ENCODE measurements around the gene ITGA3. TPM values are rescaled to one million over a fixed set of nuclear protein-coding genes. Genes with fewer than 3 reads are reported as not detected.
"Not testable (repeated sequence)": the region's sequence is repeated elsewhere in the genome, so short reads cannot be mapped to it uniquely, and the experiment has no call there.

The ITGA3 gene
- total RNA-seq, 4 donors from 2014 or later: 145 to 246 (median 172) TPM

DNA sequence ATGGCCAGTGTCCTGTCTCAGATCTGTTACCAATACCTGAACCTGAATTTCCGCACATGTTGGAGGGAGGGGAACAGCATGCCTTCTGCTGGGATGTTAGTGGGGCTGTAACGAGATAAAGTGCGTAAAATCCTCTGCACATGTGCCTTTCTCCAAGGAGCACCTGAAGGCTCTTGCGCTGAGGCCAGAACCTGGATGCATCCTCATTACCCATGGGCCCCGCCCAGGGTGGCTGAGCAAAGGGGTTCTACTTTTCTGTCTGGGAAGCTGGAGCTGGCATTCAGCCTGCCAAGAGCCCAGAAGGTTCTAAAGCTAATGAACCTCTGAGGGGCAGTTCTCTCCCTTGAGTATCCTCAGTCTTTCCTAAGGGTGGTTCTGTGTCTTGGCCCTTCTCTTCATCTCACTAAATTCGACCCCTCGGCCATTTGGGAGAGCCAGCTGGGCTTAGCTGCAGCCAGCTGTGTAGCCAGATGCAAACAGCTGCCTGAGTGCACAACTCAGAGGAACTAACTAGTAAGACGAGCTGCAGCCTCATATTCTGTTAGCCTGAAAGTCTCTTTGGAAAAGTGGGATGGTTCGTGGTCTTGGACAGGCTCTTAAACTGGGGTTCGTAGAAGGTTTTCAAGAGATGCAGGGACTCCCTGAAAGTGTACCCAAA is 2.5 kb downstream of the ITGA3 start:
- H3K4me3 ChIP-seq (replicated peaks in 1 of 3): no peak overlapping the region
- H3K4me1 ChIP-seq: peaks cover 51 to 77% of the 10 kb centered on the region in 2 donors
- whole genome bisulfite sequencing, 2 donors: 81 to 84% methylated on average over 10 of the region's 10 CpGs
- DNase-seq: no peak
- TF ChIP-seq, protein P1, sequence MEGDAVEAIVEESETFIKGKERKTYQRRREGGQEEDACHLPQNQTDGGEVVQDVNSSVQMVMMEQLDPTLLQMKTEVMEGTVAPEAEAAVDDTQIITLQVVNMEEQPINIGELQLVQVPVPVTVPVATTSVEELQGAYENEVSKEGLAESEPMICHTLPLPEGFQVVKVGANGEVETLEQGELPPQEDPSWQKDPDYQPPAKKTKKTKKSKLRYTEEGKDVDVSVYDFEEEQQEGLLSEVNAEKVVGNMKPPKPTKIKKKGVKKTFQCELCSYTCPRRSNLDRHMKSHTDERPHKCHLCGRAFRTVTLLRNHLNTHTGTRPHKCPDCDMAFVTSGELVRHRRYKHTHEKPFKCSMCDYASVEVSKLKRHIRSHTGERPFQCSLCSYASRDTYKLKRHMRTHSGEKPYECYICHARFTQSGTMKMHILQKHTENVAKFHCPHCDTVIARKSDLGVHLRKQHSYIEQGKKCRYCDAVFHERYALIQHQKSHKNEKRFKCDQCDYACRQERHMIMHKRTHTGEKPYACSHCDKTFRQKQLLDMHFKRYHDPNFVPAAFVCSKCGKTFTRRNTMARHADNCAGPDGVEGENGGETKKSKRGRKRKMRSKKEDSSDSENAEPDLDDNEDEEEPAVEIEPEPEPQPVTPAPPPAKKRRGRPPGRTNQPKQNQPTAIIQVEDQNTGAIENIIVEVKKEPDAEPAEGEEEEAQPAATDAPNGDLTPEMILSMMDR (IDR thresholded peaks at IDR 0.05): no peak
- TF ChIP-seq POLR2A (IDR thresholded peaks at IDR 0.05): no peak
- peak overlapping the region; percentile 71 to 99 (median 79) for H3K27ac ChIP-seq
- H3K27me3 ChIP-seq: no peaks in the 10 kb centered on the region
- no peaks in the 10 kb centered on the region for H3K9me3 ChIP-seq
- intact Hi-C loops (cut with DNase I): no loop called here
- peaks cover 0 to 5% of the 10 kb centered on the region in 2 donors for H3K36me3 ChIP-seq

DNA sequence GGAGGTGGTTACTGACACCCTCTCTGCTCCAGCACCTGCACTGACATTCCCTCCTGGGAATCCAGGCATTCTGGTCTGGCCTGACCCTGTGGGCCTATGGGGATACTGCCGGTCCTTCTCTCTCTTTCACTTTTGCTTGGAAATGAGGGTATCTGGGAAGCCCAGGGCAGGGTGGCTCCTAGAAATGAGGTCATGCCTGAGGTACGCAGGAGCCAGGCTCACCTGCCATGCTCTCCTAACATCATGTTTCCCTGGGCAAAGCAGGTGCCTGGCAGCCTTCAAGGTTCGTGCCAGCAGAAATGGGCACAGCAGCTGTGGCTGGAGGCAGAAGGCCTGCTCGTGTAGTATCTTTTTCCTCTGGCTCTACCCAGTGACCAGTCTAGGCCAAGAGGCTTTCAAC is 3.3 kb downstream of the ITGA3 start:
- intact Hi-C loops (cut with DNase I): no loop called here
- peak; percentile 38 to 48 for DNase-seq
- H3K36me3 ChIP-seq: peaks cover 0 to 5% of the 10 kb centered on the region in 2 donors
- TF ChIP-seq, protein P1 (IDR thresholded peaks at IDR 0.05): no peak
- TF ChIP-seq POLR2A (IDR thresholded peaks at IDR 0.05): peak in 1 of 2 donors; percentile 22
- WGBS, 2 donors: 43 to 73% methylated on average over 4 of the region's 4 CpGs
- H3K4me3 ChIP-seq (replicated peaks in 1 of 3): no peak overlapping the region
- H3K27me3 ChIP-seq: no peaks in the 10 kb centered on the region
- H3K4me1 ChIP-seq: peaks cover 57 to 80% of the 10 kb centered on the region in 2 donors
- no peaks in the 10 kb centered on the region for H3K9me3 ChIP-seq
- peak overlapping the region; percentile 71 to 99 (median 79) for H3K27ac ChIP-seq

DNA sequence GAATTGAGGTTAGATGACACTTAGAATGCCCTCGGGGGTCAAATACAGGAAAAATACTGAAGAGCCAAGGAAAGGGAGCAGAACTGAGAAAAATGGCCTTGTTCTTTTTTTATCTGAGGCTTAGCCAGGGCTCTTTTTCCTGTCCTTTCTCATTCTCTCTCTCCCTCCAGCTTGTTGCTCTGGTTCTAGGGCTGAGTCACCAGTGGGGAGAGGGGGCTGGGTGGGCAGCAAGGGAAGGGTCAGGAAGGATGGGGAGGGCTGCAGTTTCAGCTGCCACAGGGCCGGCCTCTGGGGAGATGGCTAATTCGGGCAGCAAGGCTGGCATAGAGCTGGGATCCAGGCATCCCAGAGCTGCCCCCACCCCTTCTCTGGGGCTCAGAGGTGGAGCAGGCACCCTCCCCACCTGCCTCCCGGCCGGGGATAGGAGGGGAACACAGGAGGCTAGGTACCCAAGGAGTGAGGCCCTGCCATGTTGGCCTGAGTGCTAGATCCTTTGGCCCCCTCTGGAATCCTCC is 3.9 kb downstream of the ITGA3 start:
- peak in 1 of 2 donors; percentile 24 for DNase-seq
- no peaks in the 10 kb centered on the region for H3K27me3 ChIP-seq
- H3K9me3 ChIP-seq: no peaks in the 10 kb centered on the region
- peaks cover 54 to 80% of the 10 kb centered on the region in 2 donors for H3K4me1 ChIP-seq
- peak overlapping the region; percentile 71 to 99 (median 79) for H3K27ac ChIP-seq
- TF ChIP-seq, protein P1 (IDR thresholded peaks at IDR 0.05): no peak
- TF ChIP-seq POLR2A (IDR thresholded peaks at IDR 0.05): no peak
- H3K36me3 ChIP-seq: peaks cover 0 to 5% of the 10 kb centered on the region in 2 donors
- H3K4me3 ChIP-seq (replicated peaks in 1 of 3): no peak overlapping the region
- 26 to 42% methylated on average over 3 to 5 of the region's 5 CpGs for WGBS, 2 donors
- intact Hi-C loops (cut with DNase I): no loop called here

DNA sequence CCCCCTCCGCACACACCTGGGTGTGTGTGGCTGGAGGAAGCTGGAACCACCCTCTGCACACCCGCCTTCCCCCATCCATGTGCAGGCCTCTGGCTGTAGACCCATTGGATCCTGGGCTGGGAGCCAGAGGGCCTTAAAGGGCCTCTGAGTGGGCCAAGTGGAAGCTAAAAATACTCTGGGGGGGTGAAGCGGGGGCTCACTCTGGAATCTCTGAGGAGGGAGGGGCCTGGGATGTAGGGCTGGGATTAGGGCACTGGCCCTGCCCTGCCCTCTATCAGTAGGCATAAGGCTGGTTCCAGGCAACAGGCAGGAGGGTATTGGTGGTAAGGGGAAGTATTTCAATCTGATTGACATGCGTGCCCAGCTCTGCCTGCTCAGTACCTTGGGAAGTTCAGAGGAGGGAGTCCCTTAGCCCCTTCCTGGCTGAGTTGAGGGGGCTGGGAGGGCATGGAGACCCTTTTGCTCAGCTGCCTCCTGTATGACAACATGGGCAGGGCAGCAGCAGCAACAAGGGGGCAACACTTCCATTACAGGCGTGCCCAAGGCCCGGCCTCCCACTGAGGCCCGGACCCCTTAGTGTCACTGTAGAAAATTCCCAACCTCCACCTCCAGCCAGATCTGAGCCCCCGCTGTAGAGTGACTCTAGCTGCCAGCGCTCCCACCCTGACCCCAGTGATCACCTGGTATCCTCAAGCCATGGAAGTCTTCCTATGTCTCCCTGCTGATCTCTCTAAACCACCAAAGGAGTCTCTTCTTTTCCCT is 5.2 kb downstream of the ITGA3 start:
- peak in 1 of 2 donors; percentile 72 for TF ChIP-seq POLR2A (IDR thresholded peaks at IDR 0.05)
- TF ChIP-seq, protein P1 (IDR thresholded peaks at IDR 0.05): no peak
- intact Hi-C loops (cut with DNase I): no loop called here
- peaks cover 0 to 4% of the 10 kb centered on the region in 2 donors for H3K36me3 ChIP-seq
- DNase-seq: peak; percentile 99
- H3K4me3 ChIP-seq (replicated peaks in 1 of 3): no peak overlapping the region
- H3K9me3 ChIP-seq: no peaks in the 10 kb centered on the region
- H3K4me1 ChIP-seq: peaks cover 54 to 83% of the 10 kb centered on the region in 2 donors
- H3K27me3 ChIP-seq: no peaks in the 10 kb centered on the region
- H3K27ac ChIP-seq: peak overlapping the region; percentile 94 to 99 (median 95)
- WGBS, 2 donors: 53 to 64% methylated on average over 9 of the region's 9 CpGs

DNA sequence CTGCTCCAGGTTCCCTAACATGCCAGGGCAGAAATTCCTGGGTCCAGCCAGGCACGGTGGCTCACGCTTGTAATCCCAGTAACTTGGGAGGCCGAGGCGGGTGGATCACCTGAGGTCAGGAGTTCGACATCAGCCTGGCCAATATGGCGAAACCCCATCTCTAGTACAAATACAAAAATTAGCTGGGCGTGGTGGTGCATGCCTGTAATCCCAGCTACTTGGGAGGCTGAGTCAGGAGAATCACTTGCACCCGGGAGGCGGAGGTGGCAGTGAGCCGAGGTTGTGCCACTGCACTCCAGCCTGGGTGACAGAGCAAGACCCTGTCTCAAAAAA is 5.8 kb downstream of the ITGA3 start:
- intact Hi-C loops (cut with DNase I); H3K36me3 ChIP-seq; H3K4me3 ChIP-seq (replicated peaks in 1 of 3); H3K27me3 ChIP-seq; H3K9me3 ChIP-seq: not testable (repeated sequence)
- Histone ChIP-seq H3K27ac (peak overlapping the region; percentile 94 to 99 (median 95)), H3K4me1 (peaks cover 54 to 83% of the 10 kb centered on the region in 2 donors)
- DNase-seq: peak in 1 of 2 donors; percentile 45
- 79 to 81% methylated on average over 4 to 10 of the region's 10 CpGs for WGBS, 2 donors

All from thyroid gland (tissue), 4 donors.